HepG2 (cell line): Measurements from ENCODE around the gene NR2F6. TPM values are rescaled to one million over a fixed set of nuclear protein-coding genes. Genes with fewer than 3 reads are reported as not detected.

ENCODE experiments used
- ARID2 ChIP-seq: sonication (generic); formaldehyde crosslinking; IDR thresholded peaks from 2 replicates; pipeline ENCODE4 v1.8.1; 2022; ENCODE audit warnings: mild to moderate bottlenecking, missing genetic modification reagents, borderline replicate concordance
- BHLHE40 ChIP-seq: IDR thresholded peaks from 2 replicates; pipeline ENCODE4 v1.6.1; 2011; ENCODE audit warnings: low read length, improper control_type of control experiment
- CREB1 ChIP-seq, 2 experiments: fragments of 450-650 bp in 1 of 2; IDR thresholded peaks; 2 replicates each; pipeline ENCODE4 v1.6.1; 2016 to 2017; ENCODE audit warnings: control low read depth in 1 of 2, mild to moderate bottlenecking in 1 of 2, missing compliant biosample characterization in 1 of 2, missing genetic modification characterization in 1 of 2
- DMAP1 ChIP-seq: IDR thresholded peaks from 2 replicates; pipeline ENCODE4 v1.6.1; 2016
- GLI4 ChIP-seq: sonication (generic); formaldehyde crosslinking; IDR thresholded peaks from 2 replicates; pipeline ENCODE4 v1.5.1; 2020; ENCODE audit warnings: missing genetic modification reagents, mild to moderate bottlenecking, moderate library complexity, borderline replicate concordance
- HHEX ChIP-seq: IDR thresholded peaks from 2 replicates; pipeline ENCODE4 v1.6.1; 2016; ENCODE audit warnings: control low read depth
- KDM1A ChIP-seq: IDR thresholded peaks from 2 replicates; pipeline ENCODE4 v1.6.1; 2016; ENCODE audit warnings: missing compliant biosample characterization
- MYPOP ChIP-seq: sonication (generic); formaldehyde crosslinking; IDR thresholded peaks from 2 replicates; pipeline ENCODE4 v1.8.1; 2023; ENCODE audit warnings: mild to moderate bottlenecking, moderate library complexity, missing genetic modification reagents
- NFRKB ChIP-seq: fragments of 450-650 bp; IDR thresholded peaks from 2 replicates; pipeline ENCODE4 v1.6.1; 2017
- SAP130 ChIP-seq: IDR thresholded peaks from 2 replicates; pipeline ENCODE4 v1.6.1; 2016; ENCODE audit warnings: low read depth
- SP4 ChIP-seq: sonication (generic); formaldehyde crosslinking; IDR thresholded peaks from 2 replicates; pipeline ENCODE4 v1.8.1; 2023; ENCODE audit warnings: mild to moderate bottlenecking, missing genetic modification reagents
- TBL1XR1 ChIP-seq: fragments of 150-350 bp; IDR thresholded peaks from 2 replicates; pipeline ENCODE4 v1.6.1; 2014; ENCODE audit warnings: borderline replicate concordance, low read length; ENCODE audit not compliant: partially characterized antibody
- TCF7L2 ChIP-seq: IDR thresholded peaks from 2 replicates; pipeline ENCODE4 v1.6.1; 2011; ENCODE audit warnings: mild to moderate bottlenecking, low read depth, low read length, moderate library complexity
- TEF ChIP-seq: sonication (generic); formaldehyde crosslinking; IDR thresholded peaks from 2 replicates; pipeline ENCODE4 v1.5.0; 2020; ENCODE audit warnings: missing genetic modification reagents
- TIGD3 ChIP-seq: sonication (generic); formaldehyde crosslinking; IDR thresholded peaks from 2 replicates; pipeline ENCODE4 v1.5.1; 2020; ENCODE audit warnings: mild to moderate bottlenecking, missing genetic modification reagents, borderline replicate concordance
- ZBTB7A ChIP-seq: sonication (generic); formaldehyde crosslinking; IDR thresholded peaks from 2 replicates; pipeline ENCODE4 v1.8.0; 2022; ENCODE audit warnings: mild to moderate bottlenecking, missing genetic modification reagents
- ZMYM4 ChIP-seq: sonication (generic); formaldehyde crosslinking; IDR thresholded peaks from 2 replicates; pipeline ENCODE4 v1.8.1; 2023; ENCODE audit warnings: mild to moderate bottlenecking, missing genetic modification reagents
- ZNF12 ChIP-seq: sonication (generic); formaldehyde crosslinking; IDR thresholded peaks from 2 replicates; pipeline ENCODE4 v1.5.0; 2020; ENCODE audit warnings: missing genetic modification reagents
- ZNF281 ChIP-seq: sonication (generic); formaldehyde crosslinking; IDR thresholded peaks from 2 replicates; pipeline ENCODE4 v1.4.0; 2020; ENCODE audit warnings: missing genetic modification reagents, borderline replicate concordance
- ZNF292 ChIP-seq: sonication (generic); formaldehyde crosslinking; IDR thresholded peaks from 2 replicates; pipeline ENCODE4 v1.8.1; 2022; ENCODE audit warnings: mild to moderate bottlenecking, low read depth, missing genetic modification reagents, borderline replicate concordance
- ZNF362 ChIP-seq: sonication (generic); formaldehyde crosslinking; IDR thresholded peaks from 2 replicates; pipeline ENCODE4 v1.4.0; 2020; ENCODE audit warnings: missing genetic modification reagents, mild to moderate bottlenecking, borderline replicate concordance
- ZNF430 ChIP-seq: sonication (generic); formaldehyde crosslinking; IDR thresholded peaks from 2 replicates; pipeline ENCODE4 v1.9.0; 2021; ENCODE audit warnings: mild to moderate bottlenecking, missing genetic modification reagents
- ZNF891 ChIP-seq: sonication (generic); formaldehyde crosslinking; IDR thresholded peaks from 2 replicates; pipeline ENCODE4 v1.5.0; 2020; ENCODE audit warnings: mild to moderate bottlenecking, missing genetic modification reagents
- polyA plus RNA-seq, 8 experiments: library from polyadenylated mRNA; depleted of rRNA in 3 of 8; stranded (reverse) in 7 of 8; unstranded in 1 of 8; fragments of >200 nt; fragmentation: Illumina TruSeq in 4 of 8; extraction: Trizol in 4 of 8; gene quantifications; 2 replicates each; pipeline versions ENCODE4 v1.2.1 to v1.2.3, GENCODE V29; 2011 to 2016; ENCODE audit warnings: low read depth in 4 of 8, missing spikeins in 1 of 8, mixed read lengths in 1 of 8; ENCODE audit not compliant: insufficient read depth in 1 of 8
- total RNA-seq, 5 experiments: library from RNA; depleted of rRNA; stranded (reverse); fragments of >200 nt; fragmentation: Illumina TruSeq; extraction: Trizol; gene quantifications; 2 replicates each; pipeline ENCODE4 v1.2.3, GENCODE V29; 2016; ENCODE audit warnings: low read depth in 1 of 5

NR2F6 gene
- total and polyA plus RNA-seq, 2 of the 13 experiments (the other 11 are each of a cell fraction or from before 2014, with no cell fraction given) = 30.9 to 72.4 TPM

- TF ChIP-seq ZNF430 (no peak), TIGD3 (no peak), SAP130 (peak; percentile 98), HHEX (CRISPR knock-in tag) (no peak), ZNF12 (CRISPR knock-in tag) (no peak), DMAP1 (CRISPR knock-in tag) (peak; percentile 100), ZNF362 (CRISPR knock-in tag) (no peak), TBL1XR1 (peak; percentile 83), BHLHE40 (no peak), SP4 (CRISPR knock-in tag) (peak; percentile 81; the same call in 1 of the 2 replicates), ARID2 (CRISPR knock-in tag) (no peak), ZNF292 (CRISPR knock-in tag) (no peak), TCF7L2 (no peak), KDM1A (CRISPR knock-in tag) (no peak), GLI4 (CRISPR knock-in tag) (peak; percentile 37; the same call in 1 of the 2 replicates), ZMYM4 (no peak), ZNF891 (CRISPR knock-in tag) (0 out of 2 replicates have a peak, but pooled peaks have one; percentile 25), CREB1 (IDR thresholded peaks at IDR 0.05) (peak; percentile 6; the same call in 1 of the 2 replicates), CREB1 (CRISPR knock-in tag; IDR thresholded peaks at IDR 0.05) (peak; percentile 70), TEF (CRISPR knock-in tag) (no peak), NFRKB (peak; percentile 95), ZNF281 (CRISPR knock-in tag) (peak; percentile 83), MYPOP (CRISPR knock-in tag) (peak; percentile 73; the same call in 1 of the 2 replicates), ZBTB7A (0 out of 2 replicates have a peak, but pooled peaks have one; percentile 52)
These were observed 30.4 kb downstream of the NR2F6 start, which contains the start of gene USE1 (continued) for GRCh38 chr19:17215127-17215971.
